ENCODE results near the gene CNBP.
A peak's percentile ranks its signal among the peaks of the same experiment; 100 is the strongest.

CNBP gene

DNA sequence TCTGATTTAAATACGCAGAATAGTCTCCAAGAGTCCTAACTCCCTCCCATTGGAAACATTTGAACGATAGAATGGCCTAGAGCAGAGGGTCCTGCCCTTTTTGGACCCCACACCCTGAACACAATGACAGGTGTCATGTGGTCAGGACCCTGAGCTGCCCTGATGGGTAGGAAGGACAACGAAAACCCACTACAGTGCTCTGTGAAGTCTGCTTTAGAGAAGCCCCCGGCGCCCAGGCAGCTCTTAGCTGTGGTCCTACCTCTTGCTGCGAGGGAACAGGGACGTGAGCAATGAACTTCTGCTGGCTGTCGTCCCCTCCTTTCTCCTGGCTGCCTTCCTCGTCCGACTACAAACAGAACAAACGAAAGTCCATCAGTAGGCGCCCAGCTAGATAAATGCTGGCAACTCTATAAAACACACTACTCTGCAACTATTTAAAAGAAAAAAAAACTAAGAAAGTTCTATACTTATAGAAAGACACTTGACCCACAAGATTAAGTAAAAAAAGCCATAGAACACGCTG is 53.3 kb downstream of the CNBP start:
- DNase-seq = no peak

DNA sequence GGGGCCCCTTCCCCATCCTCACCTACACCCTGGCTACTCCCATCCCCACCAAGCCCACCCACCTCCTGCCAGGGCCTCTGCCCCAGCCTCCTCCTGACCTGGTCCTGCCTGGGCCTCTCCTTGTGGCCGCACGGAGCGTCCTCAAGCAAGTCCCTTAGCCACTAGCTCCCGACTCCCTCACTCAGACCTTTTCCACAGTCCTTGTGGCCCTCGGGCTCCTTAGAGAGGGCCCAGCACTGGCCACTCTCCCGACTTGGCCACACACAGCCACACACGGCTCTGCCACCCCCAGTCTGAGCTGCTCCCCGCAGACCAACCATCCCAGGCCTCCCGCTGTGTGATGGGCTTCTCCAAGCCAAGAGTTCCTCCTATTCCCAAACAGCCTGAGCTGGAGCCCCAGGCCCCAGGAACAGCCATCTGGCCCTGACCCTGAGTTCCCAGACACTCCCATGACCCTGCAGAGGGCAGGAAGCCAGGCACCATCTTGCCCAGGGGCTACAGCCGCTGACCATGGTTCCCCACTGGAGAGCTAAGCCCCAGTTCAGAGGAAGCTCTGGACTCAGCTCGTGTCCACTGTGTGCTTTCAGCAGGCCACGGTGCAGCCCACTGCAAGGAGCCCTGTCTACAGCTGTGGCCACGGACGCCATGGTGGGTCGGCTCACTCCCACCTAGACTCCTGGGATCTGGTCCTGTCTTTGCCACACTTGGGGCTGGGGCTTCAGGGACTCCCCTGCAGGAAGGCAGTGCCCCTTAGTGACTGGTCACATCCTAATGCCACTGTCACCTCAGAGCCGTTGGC is 55.1 kb downstream of the CNBP start:
- DNase-seq = no peak

DNA sequence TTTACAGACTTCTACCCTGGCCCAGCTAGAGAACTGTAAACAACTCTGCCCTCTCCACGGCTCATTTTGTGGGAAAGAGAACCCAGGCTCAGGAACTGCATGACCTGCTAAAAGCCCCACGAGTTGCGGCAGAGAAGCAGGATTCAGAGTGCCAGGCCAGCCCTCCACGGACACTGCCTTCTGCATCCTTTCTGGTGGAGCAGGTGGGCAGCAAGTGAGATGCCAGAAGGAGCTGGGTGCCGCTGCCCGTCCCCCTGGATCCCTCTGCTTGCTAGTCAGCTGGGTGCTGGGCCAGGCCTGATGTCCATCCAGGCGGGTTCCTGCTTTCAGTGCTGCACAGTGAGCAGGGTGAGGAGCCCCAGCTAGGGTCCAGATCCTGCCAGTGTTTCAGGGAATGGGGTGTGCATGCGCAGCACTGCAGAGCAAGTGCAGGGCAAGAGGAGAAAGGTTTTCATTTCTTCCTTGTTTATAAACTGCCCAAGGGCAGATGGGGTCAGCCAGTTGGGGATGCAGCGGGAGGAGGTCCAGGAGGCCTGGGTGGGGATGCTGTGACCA is 56.9 kb downstream of the CNBP start:
- DNase-seq = no peak

GRCh38 chr3:129123314-129124060 is 60.2 kb downstream of the CNBP start:
- DNase-seq = no peak

DNA sequence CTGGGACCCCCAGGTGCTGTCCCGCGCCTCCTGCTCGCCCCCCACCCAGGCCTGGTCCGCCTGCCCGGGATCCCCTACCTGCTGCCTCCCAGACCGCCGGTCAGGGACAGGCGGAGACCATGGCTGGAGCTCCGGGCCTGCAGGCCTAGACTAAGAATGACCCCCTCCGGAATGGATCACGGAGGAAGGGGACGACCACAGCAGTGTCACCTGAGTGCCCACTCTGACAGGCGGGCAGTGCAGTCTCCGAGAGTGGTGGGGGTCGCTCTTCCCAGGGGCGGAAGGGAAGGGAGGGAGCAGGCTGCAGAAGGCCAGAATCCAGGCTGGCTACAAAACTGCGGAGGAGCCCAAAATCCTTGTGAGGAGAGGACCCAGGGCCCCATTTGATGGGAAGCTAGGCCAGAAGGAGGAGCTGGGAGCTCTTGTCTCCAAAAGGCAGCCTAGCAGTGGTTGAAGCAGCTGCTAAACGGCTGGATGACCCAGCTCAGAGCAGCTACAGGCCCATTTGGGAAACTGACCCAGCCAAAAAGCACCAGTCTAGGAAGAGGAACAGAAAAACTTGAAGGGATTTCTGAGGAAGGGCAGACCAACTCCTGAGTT is 61.2 kb downstream of the CNBP start:
- DNase-seq = no peak

DNA sequence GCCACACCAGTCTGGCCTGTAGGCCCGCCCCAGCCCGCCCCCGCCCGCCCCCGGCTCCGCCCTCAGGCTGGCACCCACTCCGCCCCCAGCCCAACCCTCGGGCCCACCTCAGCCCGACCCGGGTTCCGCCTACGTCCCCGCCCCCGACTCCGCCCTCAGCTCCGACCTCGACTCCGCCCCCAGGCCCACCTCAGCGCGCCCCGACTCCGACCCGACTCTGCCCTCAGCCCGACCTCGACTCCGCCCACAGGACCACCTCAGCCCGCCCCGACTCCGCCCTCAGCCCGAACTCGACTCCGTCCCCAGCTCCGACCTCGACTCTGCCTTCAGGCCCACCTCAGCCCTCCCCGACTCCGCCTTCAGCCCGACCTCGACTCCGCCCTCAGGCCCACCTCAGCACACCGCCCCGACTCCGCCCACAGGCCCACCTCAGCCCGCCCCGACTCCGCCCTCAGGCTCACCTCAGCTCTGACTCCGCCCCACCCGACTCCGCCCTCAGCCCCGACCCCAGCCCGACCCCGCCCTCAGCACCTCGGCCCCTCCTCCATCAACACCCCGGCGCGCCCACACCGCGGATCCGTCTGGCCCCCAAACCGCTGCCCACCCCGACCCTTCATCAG is 61.8 kb downstream of the CNBP start, which contains the start of gene RAB43:
Gene RAB43 (minus strand): TSS at position 13 of the 620 bp plus-strand sequence. CDS start 315 bp downstream, outside the sequence.
- DNase-seq = peak; percentile 67 to 74

DNA sequence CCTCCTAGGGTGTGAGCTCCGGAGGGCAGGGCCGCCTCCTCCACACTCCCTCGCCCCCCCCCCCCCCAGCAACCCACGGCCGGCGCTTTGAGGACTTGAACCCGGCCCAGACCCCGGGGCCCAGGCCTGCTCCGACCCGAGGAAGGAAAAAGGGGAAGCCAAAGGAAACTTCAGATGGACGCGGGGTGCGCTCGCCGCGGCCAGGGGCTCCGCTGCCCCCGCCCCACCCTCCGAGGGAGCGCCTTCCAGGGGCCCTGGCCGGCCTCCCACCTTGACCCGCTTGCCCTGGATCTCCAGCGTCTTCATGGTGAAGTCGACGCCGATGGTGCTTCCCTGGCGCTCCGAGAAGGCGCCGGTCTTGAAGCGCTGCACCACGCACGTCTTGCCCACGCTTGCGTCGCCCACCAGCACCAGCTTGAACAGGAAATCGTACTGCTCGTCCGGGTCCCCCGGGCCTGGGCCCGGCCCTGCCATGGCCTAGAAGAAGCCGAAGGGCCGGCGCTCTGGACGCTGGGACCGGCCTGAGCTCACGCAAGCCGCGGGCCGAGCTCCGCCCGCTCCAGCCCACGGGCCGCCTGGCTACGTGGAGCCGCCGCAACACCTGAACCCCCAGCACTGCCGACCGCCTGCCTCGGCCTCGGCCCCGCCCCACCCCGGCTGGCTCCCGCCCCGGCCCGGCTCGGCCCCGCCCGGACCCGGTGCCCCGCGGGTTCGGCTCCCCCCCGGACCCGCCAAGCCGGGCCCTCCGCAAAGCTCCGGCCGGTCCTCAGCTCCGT is 62.5 kb downstream of the CNBP start:
- DNase-seq = peak in 1 of 2 donors; percentile 30

GRCh38 chr3:129120254-129121004 is 63.3 kb downstream of the CNBP start:
- peak; percentile 80 to 85 for DNase-seq

DNA sequence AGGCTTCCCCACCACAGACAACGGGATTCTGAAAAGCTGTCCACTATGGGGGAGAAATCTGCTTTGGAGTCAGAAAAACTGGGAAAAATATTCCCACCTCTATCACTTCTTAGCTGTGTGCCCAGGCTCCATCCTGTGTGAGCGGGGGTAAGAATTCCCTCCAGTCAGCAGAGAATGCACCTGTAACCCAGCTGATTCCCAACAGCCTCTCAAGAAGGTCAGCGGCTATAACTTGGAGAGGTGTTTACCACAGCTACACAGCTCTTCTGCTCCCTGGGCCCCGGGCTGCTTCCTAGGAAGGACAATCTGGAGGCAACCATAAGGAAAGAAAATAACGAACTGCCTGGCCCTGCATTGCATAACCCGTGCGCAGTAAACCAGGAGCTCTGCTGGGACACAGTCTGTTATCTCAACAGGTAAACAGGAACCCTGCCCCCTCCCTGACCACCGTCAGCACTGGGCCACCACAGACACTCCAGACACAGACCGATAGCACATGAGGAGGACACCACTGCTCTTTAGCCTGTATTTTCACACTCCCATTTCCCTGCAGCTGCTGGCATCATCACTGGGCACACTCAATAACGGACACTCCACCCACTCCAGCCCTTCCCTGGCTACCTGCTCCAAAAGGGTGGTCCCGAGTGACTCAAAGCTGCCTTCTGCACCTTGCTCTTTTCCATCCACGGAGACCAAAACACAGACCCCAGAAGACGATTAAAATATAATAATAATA is 64.2 kb downstream of the CNBP start:
- DNase-seq = no peak

DNA sequence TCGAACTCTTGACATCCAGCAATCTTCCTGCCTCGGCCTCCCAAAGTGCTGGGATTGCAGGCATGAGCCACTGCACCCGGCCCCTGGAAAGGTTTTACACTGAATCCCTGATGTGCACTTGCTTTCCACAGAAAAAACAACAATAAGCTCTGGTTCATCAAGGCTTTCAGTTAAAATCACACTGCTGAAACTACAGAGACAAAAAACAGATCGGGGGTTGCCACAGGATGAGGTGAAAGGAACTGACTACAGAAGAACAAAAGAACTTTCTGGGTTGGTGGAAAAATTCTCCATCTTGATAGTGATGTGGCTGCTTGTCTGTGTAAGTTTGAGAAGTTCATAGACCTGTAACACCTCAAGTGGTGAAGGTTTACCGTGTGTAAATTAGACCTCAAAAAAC is 65.0 kb downstream of the CNBP start:
- DNase-seq = no peak

Measured in stimulated activated CD4-positive, alpha-beta T cell treated with anti-CD3 and anti-CD28 coated beads, Interleukin-2, amount 100 ng/mL, for 48 hours (primary cell).